ENCODE data around the gene TRIM47. TPM values are rescaled to one million over a fixed set of nuclear protein-coding genes. Genes with fewer than 3 reads are reported as not detected.

TRIM47 gene
- total and polyA plus RNA-seq, 2 of the 13 experiments (the other 11 are each of a cell fraction or from before 2014, with no cell fraction given), result 33.5 to 82.0 TPM

DNA sequence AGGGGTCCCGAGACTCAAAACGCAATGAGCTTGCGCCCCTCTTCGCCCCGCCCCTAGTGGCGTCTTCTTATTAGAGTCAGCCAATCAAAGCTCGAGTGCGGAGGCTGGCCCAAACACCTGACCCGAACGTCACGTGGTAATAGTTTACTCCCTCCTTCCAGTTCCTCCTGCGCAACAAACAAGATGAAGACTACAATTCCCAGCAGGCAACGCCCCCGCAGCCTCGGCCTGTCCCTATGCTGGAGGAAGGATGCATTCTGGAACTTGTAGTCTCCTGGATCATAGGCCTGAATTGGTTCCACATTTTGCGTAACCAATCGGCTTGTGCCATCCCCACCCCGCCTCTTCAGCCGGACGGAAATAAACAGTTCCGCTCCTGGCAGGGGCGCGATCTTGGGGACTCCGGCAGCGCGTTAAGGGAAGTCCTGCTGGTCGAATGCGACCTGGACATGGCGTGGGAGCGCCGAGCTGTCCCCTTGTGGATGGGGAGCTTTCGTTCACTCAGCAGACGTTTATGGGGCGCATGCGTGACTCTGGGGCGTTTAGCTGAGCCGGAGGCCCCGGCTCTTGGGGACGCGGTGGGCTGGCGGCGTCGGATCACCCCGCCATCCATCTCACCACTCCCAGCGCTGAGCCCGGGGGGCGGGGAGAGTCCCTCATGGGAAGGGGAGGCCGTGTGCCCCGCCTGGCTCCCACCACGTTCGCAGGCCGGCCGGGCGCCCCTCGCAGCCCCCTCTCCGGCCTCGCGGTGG is 22.9 kb downstream of the TRIM47 start, which contains the start of gene WBP2 (continued):
- no peak; the same call in 1 of the 2 replicates for TF ChIP-seq PITX1 (CRISPR knock-in tag; IDR thresholded peaks at IDR 0.05)
- no peak for TF ChIP-seq ZNF101 (CRISPR knock-in tag; IDR thresholded peaks at IDR 0.05; ENCODE audit: borderline replicate concordance, low read depth)
- no peak for TF ChIP-seq ZEB1 (IDR thresholded peaks at IDR 0.05; ENCODE audit: insufficient replicate concordance, low read depth)
- TF ChIP-seq, protein P1, sequence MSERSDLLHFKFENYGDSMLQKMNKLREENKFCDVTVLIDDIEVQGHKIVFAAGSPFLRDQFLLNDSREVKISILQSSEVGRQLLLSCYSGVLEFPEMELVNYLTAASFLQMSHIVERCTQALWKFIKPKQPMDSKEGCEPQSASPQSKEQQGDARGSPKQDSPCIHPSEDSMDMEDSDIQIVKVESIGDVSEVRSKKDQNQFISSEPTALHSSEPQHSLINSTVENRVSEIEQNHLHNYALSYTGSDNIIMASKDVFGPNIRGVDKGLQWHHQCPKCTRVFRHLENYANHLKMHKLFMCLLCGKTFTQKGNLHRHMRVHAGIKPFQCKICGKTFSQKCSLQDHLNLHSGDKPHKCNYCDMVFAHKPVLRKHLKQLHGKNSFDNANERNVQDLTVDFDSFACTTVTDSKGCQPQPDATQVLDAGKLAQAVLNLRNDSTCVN (CRISPR knock-in tag; IDR thresholded peaks at IDR 0.05; ENCODE audit: borderline replicate concordance), result peak; percentile 56; the same call in 1 of the 2 replicates
- TF ChIP-seq ZSCAN12 (CRISPR knock-in tag; IDR thresholded peaks at IDR 0.05), result 0 out of 2 replicates have a peak, but pooled peaks have one; percentile 92
- TF ChIP-seq, protein P2, sequence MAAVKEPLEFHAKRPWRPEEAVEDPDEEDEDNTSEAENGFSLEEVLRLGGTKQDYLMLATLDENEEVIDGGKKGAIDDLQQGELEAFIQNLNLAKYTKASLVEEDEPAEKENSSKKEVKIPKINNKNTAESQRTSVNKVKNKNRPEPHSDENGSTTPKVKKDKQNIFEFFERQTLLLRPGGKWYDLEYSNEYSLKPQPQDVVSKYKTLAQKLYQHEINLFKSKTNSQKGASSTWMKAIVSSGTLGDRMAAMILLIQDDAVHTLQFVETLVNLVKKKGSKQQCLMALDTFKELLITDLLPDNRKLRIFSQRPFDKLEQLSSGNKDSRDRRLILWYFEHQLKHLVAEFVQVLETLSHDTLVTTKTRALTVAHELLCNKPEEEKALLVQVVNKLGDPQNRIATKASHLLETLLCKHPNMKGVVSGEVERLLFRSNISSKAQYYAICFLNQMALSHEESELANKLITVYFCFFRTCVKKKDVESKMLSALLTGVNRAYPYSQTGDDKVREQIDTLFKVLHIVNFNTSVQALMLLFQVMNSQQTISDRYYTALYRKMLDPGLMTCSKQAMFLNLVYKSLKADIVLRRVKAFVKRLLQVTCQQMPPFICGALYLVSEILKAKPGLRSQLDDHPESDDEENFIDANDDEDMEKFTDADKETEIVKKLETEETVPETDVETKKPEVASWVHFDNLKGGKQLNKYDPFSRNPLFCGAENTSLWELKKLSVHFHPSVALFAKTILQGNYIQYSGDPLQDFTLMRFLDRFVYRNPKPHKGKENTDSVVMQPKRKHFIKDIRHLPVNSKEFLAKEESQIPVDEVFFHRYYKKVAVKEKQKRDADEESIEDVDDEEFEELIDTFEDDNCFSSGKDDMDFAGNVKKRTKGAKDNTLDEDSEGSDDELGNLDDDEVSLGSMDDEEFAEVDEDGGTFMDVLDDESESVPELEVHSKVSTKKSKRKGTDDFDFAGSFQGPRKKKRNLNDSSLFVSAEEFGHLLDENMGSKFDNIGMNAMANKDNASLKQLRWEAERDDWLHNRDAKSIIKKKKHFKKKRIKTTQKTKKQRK (IDR thresholded peaks at IDR 0.05; ENCODE audit: low read length), result no peak
- TF ChIP-seq MEF2D (CRISPR knock-in tag; IDR thresholded peaks at IDR 0.05), result peak; percentile 75
- peak; percentile 69 for TF ChIP-seq ZNF768 (CRISPR knock-in tag; IDR thresholded peaks at IDR 0.05)
- no peak for TF ChIP-seq NFATC3 (CRISPR knock-in tag; IDR thresholded peaks at IDR 0.05)
- peak; percentile 87; the same call in 1 of the 2 replicates for TF ChIP-seq ZBTB7A (CRISPR knock-in tag; IDR thresholded peaks at IDR 0.05)
- TF ChIP-seq ZNF615 (CRISPR knock-in tag; IDR thresholded peaks at IDR 0.05; ENCODE audit: borderline replicate concordance), result peak; percentile 66; the same call in 1 of the 2 replicates
- no peak; the same call in 1 of the 2 replicates for TF ChIP-seq ATAD3A (CRISPR knock-in tag; IDR thresholded peaks at IDR 0.05)
- 0 out of 2 replicates have a peak, but pooled peaks have one; percentile 26 for TF ChIP-seq JUND (CRISPR knock-in tag; IDR thresholded peaks at IDR 0.05)
- TF ChIP-seq, protein P3, sequence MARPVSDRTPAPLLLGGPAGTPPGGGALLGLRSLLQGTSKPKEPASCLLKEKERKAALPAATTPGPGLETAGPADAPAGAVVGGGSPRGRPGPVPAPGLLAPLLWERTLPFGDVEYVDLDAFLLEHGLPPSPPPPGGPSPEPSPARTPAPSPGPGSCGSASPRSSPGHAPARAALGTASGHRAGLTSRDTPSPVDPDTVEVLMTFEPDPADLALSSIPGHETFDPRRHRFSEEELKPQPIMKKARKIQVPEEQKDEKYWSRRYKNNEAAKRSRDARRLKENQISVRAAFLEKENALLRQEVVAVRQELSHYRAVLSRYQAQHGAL (CRISPR knock-in tag; IDR thresholded peaks at IDR 0.05; ENCODE audit: not compliant biosample characterization), result no peak
- TF ChIP-seq GTF2F1 (IDR thresholded peaks at IDR 0.05; ENCODE audit: low read length), result no peak; the same call in 1 of the 2 replicates
- TF ChIP-seq, protein P4, sequence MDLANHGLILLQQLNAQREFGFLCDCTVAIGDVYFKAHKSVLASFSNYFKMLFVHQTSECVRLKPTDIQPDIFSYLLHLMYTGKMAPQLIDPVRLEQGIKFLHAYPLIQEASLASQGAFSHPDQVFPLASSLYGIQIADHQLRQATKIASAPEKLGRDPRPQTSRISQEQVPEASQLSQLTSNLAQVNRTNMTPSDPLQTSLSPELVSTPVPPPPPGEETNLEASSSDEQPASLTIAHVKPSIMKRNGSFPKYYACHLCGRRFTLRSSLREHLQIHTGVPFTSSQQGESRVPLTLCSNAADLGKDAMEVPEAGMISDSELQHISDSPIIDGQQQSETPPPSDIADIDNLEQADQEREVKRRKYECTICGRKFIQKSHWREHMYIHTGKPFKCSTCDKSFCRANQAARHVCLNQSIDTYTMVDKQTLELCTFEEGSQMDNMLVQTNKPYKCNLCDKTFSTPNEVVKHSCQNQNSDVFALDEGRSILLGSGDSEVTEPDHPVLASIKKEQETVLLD (CRISPR knock-in tag; IDR thresholded peaks at IDR 0.05; ENCODE audit: low read depth), result peak; percentile 81
- TF ChIP-seq ZBTB8A (CRISPR knock-in tag; IDR thresholded peaks at IDR 0.05; ENCODE audit: borderline replicate concordance, low read depth), result no peak

Measured in HepG2 (cell line).